ENCODE measurements around the gene SLC26A3. TPM values are rescaled to one million over a fixed set of nuclear protein-coding genes. Genes with fewer than 3 reads are reported as not detected.

The SLC26A3 gene
- total and polyA plus RNA-seq, 3 donors from 2014 or later, result 1.1 to 1.3 TPM; not detected in 1

- Histone ChIP-seq H3K27ac (no peak overlapping the region), H3K36me3 (ENCODE audit: low read depth, missing control alignments) (no peaks in the 10 kb centered on the region), H3K9me3 (no peaks in the 10 kb centered on the region), H3K4me3 (no peak overlapping the region), H3K4me1 (no peaks in the 10 kb centered on the region), H3K27me3 (no peaks in the 10 kb centered on the region)
- no peak for DNase-seq
- intact Hi-C loops (cut with DNase I; ENCODE audit: low total_unique reads), result no loop called here
- 80 to 96% methylated on average over 1 of the region's 1 CpG for WGBS, 2 donors
- TF ChIP-seq POLR2A (IDR thresholded peaks at IDR 0.05), result no peak
- TF ChIP-seq CTCF (IDR thresholded peaks at IDR 0.05), result no peak
These were observed 31.4 kb upstream of the SLC26A3 start for GRCh38 chr7:107834401-107834800.

DNA sequence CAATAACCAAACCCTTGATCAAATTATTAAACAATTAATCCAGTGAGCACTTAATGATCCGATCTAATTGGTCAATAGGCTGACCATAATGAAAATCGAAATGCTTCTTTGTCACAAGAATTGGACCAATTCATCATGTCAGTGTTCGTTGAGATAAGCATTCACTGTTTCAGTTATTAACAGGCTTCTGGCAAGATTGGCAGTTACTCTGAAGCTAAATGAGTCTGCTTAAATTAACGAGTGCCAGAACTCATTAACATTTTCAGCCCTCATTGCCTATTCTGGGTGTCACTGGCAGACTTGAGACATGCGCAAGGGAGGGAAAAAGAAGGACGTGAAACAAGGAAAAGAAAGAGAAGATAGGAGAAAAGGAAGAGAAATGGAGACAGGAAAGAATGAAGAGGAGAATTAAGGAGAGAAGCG is 30.7 kb upstream of the SLC26A3 start:
- intact Hi-C loops (cut with DNase I; ENCODE audit: low total_unique reads), result no loop called here
- WGBS, 2 donors, result 87 to 89% methylated on average over 7 of the region's 7 CpGs
- Histone ChIP-seq H3K4me1 (no peaks in the 10 kb centered on the region), H3K4me3 (no peak overlapping the region), H3K36me3 (ENCODE audit: low read depth, missing control alignments) (no peaks in the 10 kb centered on the region), H3K27ac (no peak overlapping the region), H3K27me3 (no peaks in the 10 kb centered on the region), H3K9me3 (no peaks in the 10 kb centered on the region)
- TF ChIP-seq CTCF (IDR thresholded peaks at IDR 0.05) (no peak), POLR2A (IDR thresholded peaks at IDR 0.05) (no peak)
- DNase-seq, result no peak

- intact Hi-C loops (cut with DNase I; ENCODE audit: low total_unique reads), result no loop called here
- Histone ChIP-seq H3K9me3 (no peaks in the 10 kb centered on the region), H3K4me3 (no peak overlapping the region), H3K27me3 (no peaks in the 10 kb centered on the region), H3K4me1 (no peaks in the 10 kb centered on the region), H3K36me3 (ENCODE audit: low read depth, missing control alignments) (no peaks in the 10 kb centered on the region), H3K27ac (no peak overlapping the region)
- DNase-seq, result no peak
- TF ChIP-seq CTCF (IDR thresholded peaks at IDR 0.05) (no peak), POLR2A (IDR thresholded peaks at IDR 0.05) (no peak)
- 83 to 89% methylated on average over 3 of the region's 3 CpGs for WGBS, 2 donors
These were observed 27.4 kb upstream of the SLC26A3 start for GRCh38 chr7:107830420-107830819.

DNA sequence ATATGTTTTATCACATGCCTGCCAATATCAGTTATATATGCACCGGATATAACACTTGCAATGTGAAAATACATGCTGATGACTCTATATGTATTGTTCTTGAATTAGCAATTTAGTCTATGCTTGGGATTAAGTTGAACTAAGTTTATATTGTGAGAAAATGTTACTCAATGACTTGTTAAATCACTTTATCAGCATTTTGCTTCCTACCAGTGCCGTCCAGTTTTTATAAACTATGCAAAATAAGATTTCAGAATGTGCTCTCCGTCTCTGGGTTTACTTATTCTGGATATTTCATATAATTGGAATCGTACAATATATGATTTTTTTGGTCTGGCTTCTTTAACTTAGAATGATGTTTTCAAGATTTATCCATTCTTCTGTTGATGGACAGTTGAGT is 25.5 kb upstream of the SLC26A3 start:
- intact Hi-C loops (cut with DNase I; ENCODE audit: low total_unique reads), result no loop called here
- no peaks in the 10 kb centered on the region for H3K36me3 ChIP-seq (ENCODE audit: low read depth, missing control alignments)
- no peaks in the 10 kb centered on the region for H3K27me3 ChIP-seq
- 88 to 90% methylated on average over 4 of the region's 4 CpGs for whole genome bisulfite sequencing, 2 donors
- no peak for TF ChIP-seq POLR2A (IDR thresholded peaks at IDR 0.05)
- TF ChIP-seq CTCF (IDR thresholded peaks at IDR 0.05), result no peak
- H3K9me3 ChIP-seq, result no peaks in the 10 kb centered on the region
- no peak overlapping the region for H3K4me3 ChIP-seq
- no peak overlapping the region for H3K27ac ChIP-seq
- no peaks in the 10 kb centered on the region for H3K4me1 ChIP-seq
- DNase-seq, result no peak

DNA sequence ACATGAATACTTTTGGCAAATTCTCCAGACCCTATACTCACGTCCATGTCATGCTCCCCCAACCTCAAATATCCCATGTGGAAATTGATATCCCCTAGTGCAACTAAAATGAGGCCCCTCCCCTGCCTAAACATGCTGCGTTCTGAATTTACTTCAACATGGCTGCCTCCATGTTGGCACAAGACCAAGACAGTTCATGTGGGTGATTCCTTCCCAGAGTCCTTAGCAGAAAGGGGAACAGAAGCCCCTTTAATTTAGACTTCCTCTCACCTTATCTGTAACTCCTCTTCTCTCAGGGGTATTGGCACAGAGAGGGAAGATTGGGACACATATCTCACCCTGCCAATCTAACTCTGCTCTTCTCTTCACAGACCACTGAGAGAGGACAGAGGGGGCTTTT is 24.5 kb upstream of the SLC26A3 start:
- no peaks in the 10 kb centered on the region for H3K36me3 ChIP-seq (ENCODE audit: low read depth, missing control alignments)
- intact Hi-C loops (cut with DNase I; ENCODE audit: low total_unique reads), result no loop called here
- 73 to 83% methylated on average over 2 of the region's 2 CpGs for WGBS, 2 donors
- no peak overlapping the region for H3K4me3 ChIP-seq
- DNase-seq, result no peak
- TF ChIP-seq POLR2A (IDR thresholded peaks at IDR 0.05), result no peak
- no peak for TF ChIP-seq CTCF (IDR thresholded peaks at IDR 0.05)
- no peaks in the 10 kb centered on the region for H3K4me1 ChIP-seq
- H3K9me3 ChIP-seq, result no peaks in the 10 kb centered on the region
- no peaks in the 10 kb centered on the region for H3K27me3 ChIP-seq
- H3K27ac ChIP-seq, result no peak overlapping the region

Data from testis (tissue), 3 donors.